Vagina (tissue), 2 donors: ENCODE data around the gene HOXC12. TPM values are rescaled to one million over a fixed set of nuclear protein-coding genes. Genes with fewer than 3 reads are reported as not detected.

ENCODE experiments used
- DNase-seq, 2 donors: peaks; one replicate each; pipeline ENCODE4 v3.0.0-alpha.2; 2017; ENCODE audit errors: extremely low spot score in 2 of 2
- H3K27ac ChIP-seq: fragments of 200-600 bp; sonication (generic); one replicate; pipeline ENCODE4 v1.5.1; 2019
- H3K27me3 ChIP-seq: fragments of 200-600 bp; sonication (generic); one replicate; pipeline ENCODE4 v1.5.1; 2019
- H3K36me3 ChIP-seq, 2 donors: fragments of 200-600 bp; sonication (generic); one replicate each; pipeline ENCODE4 v1.5.1; 2017 to 2019
- H3K4me1 ChIP-seq: fragments of 200-600 bp; sonication (generic); one replicate; pipeline ENCODE4 v1.5.1; 2019
- H3K4me3 ChIP-seq, 2 donors: fragments of 200-600 bp; sonication (generic); 1 replicate in 1 of 2; 2 replicates in 1 of 2; pipeline ENCODE4 v1.5.1; 2016 to 2019
- H3K9me3 ChIP-seq: fragments of 200-600 bp; sonication (generic); one replicate; pipeline ENCODE4 v1.5.1; 2019
- CTCF ChIP-seq, 3 experiments: fragments of 450-650 bp in 2 of 3; fragments of 200-600 bp in 1 of 3; sonication (generic) in 1 of 3; IDR thresholded peaks; one replicate each; pipeline ENCODE4 v1.5.1; 2017 to 2019; ENCODE audit warnings: antibody characterized with exemption in 3 of 3, mild to moderate bottlenecking in 2 of 3, moderate library complexity in 2 of 3
- POLR2A ChIP-seq, 2 donors: fragments of 450-650 bp; IDR thresholded peaks; one replicate each; pipeline ENCODE4 v1.6.1; 2017; ENCODE audit warnings: antibody characterized with exemption in 2 of 2, mild to moderate bottlenecking in 2 of 2, moderate library complexity in 2 of 2
- POLR2AphosphoS5 ChIP-seq, 2 donors: sonication (generic); formaldehyde crosslinking; IDR thresholded peaks; one replicate each; pipeline ENCODE4 v1.9.0; 2017; ENCODE audit warnings: antibody characterized with exemption in 2 of 2, mild to moderate bottlenecking in 2 of 2, low read depth in 1 of 2; ENCODE audit not compliant: insufficient read depth in 1 of 2
- intact Hi-C: fragments of 100-400 bp; cut with DNase I; formaldehyde crosslinking; loops from one replicate; pipeline ENCODE4 v1.15.1; 2023
- total RNA-seq: library from RNA; depleted of rRNA; stranded (reverse); fragments of >200 nt; gene quantifications from one replicate; pipeline ENCODE4 v1.2.3, GENCODE V29; 2016

The HOXC12 gene
- total RNA-seq, 1 donor from 2014 or later, result not detected

GRCh38 chr12:53948650-53949593 is 5.8 kb upstream of the HOXC12 start:
- H3K4me3 ChIP-seq, result no peak overlapping the region
- TF ChIP-seq POLR2A (IDR thresholded peaks at IDR 0.05) (no peak), POLR2AphosphoS5 (IDR thresholded peaks at IDR 0.05; ENCODE audit: insufficient read depth in 1 of 2, low read depth in 1 of 2) (no peak), CTCF (IDR thresholded peaks at IDR 0.05) (no peak)
- DNase-seq, result no peak
- H3K27me3 ChIP-seq, result peaks cover 18% of the 10 kb centered on the region
- H3K9me3 ChIP-seq, result no peaks in the 10 kb centered on the region
- H3K4me1 ChIP-seq, result peaks cover 13% of the 10 kb centered on the region
- no peak overlapping the region for H3K27ac ChIP-seq
- no peaks in the 10 kb centered on the region for H3K36me3 ChIP-seq
- intact Hi-C loops, result no loop called here

GRCh38 chr12:53949631-53950436 is 4.9 kb upstream of the HOXC12 start:
- no peak for DNase-seq
- no peak for TF ChIP-seq POLR2A (IDR thresholded peaks at IDR 0.05)
- TF ChIP-seq CTCF (IDR thresholded peaks at IDR 0.05), result no peak
- TF ChIP-seq POLR2AphosphoS5 (IDR thresholded peaks at IDR 0.05; ENCODE audit: insufficient read depth in 1 of 2, low read depth in 1 of 2), result no peak
- peaks cover 13% of the 10 kb centered on the region for H3K4me1 ChIP-seq
- H3K4me3 ChIP-seq, result no peak overlapping the region
- no peaks in the 10 kb centered on the region for H3K36me3 ChIP-seq
- H3K27me3 ChIP-seq, result peaks cover 25% of the 10 kb centered on the region
- H3K27ac ChIP-seq, result no peak overlapping the region
- no peaks in the 10 kb centered on the region for H3K9me3 ChIP-seq
- intact Hi-C loops, result no loop called here

DNA sequence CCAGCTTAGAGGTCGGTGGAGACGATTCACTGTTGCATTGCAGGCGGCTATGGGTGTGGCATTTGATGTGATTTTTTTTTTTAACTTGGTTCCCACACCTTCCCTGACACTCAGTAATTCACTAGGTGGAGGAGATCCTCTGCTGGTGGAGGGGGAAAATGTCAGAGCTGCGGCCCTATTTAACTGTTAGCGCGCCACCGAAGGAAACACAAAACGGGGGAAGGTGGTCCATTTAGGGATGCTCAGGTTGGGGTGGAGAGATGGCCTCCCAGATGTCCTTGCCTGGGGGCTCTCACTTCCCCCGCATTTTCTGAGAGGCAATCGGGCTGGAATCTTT is 4.3 kb upstream of the HOXC12 start:
- DNase-seq, result no peak
- Histone ChIP-seq H3K36me3 (no peaks in the 10 kb centered on the region), H3K4me3 (no peak overlapping the region), H3K4me1 (peaks cover 13% of the 10 kb centered on the region), H3K27me3 (peaks cover 31% of the 10 kb centered on the region), H3K27ac (no peak overlapping the region), H3K9me3 (no peaks in the 10 kb centered on the region)
- TF ChIP-seq POLR2AphosphoS5 (IDR thresholded peaks at IDR 0.05; ENCODE audit: insufficient read depth in 1 of 2, low read depth in 1 of 2) (no peak), CTCF (IDR thresholded peaks at IDR 0.05) (no peak), POLR2A (IDR thresholded peaks at IDR 0.05) (no peak)
- intact Hi-C loops, result no loop called here

DNA sequence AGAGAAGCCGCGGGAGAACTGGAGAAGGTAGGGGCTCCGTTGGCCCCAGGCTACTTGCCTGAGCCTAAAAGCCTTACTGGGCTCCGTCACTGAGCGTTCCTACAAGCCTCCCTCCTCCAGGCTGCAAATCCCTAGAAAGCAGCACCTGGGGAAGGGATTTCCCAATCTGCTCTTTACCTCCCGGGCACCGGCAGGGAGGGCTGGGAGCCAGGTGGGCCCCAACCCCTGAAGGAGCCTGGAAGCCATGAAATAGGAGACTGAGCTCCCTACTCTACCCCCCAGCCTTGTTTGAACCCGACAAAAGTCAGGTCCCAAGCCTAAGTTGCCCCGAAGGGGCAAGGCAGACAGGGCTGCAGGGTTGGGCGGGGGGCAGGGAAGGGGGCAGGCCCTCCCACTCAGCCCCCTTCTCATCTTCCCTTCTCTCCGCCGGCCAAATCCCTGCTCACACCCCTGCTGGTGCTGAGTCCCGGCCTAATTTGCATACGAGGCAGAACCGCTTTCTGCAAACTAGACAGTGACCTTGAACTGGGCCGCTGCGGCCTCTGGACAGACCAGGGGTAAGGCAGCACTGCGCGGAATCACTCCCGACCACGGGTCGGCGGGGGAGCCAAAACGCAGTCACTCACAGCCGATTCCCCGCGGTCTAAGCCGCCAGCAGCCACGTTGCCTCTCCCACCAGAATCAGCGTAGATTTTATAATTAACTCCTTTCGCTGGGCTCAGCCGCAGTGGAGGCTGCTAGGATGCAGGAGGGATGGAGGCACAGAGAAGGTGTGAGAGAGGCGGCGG is 3.7 kb upstream of the HOXC12 start:
- H3K4me1 ChIP-seq, result peaks cover 13% of the 10 kb centered on the region
- H3K27me3 ChIP-seq, result peaks cover 33% of the 10 kb centered on the region
- no peak for TF ChIP-seq POLR2A (IDR thresholded peaks at IDR 0.05)
- intact Hi-C loops, result no loop called here
- no peak overlapping the region for H3K27ac ChIP-seq
- H3K4me3 ChIP-seq, result no peak overlapping the region
- no peak for DNase-seq
- no peaks in the 10 kb centered on the region for H3K9me3 ChIP-seq
- no peaks in the 10 kb centered on the region for H3K36me3 ChIP-seq
